ENCODE results near the gene GLI2. TPM values are rescaled to one million over a fixed set of nuclear protein-coding genes. Genes with fewer than 3 reads are reported as not detected.

Gene GLI2
- total and polyA plus RNA-seq, 9 donors: 5.9 to 53.0 (median 36.3) TPM

DNA sequence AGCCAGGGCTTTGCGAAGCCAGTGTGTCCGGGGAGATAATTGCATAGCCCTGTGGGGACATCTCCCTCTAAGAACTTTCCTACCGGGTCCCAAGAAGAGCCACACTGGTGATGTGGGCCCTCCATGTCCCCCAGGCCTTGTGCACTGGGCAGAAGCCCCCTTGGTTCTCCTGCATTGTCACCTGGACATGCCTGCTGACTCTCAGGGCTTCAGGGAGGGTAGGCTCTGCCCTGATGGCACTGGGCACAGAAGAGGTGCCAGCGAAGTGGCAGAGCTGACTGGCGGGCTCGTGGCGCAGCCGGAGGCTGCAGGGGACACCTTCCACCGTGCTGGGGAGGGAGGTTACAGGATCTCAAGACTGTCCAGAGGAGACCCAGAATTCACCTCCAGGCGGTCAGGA lies 28.3 kb downstream of the GLI2 start:
- peak in 4 of 5 donors; percentile 14 to 36 (median 30) for DNase-seq
- peaks cover 73% of the 10 kb centered on the region for H3K4me1 ChIP-seq (ENCODE audit: insufficient read depth)
- WGBS, 3 donors: 87 to 88% (median 87%) methylated on average over 10 of the region's 10 CpGs
- peak overlapping the region in 1 of 2 donors; percentile 97 for H3K27ac ChIP-seq
- H3K36me3 ChIP-seq: no peaks in the 10 kb centered on the region
- H3K9me3 ChIP-seq: no peaks in the 10 kb centered on the region
- H3K4me3 ChIP-seq: no peak overlapping the region
- no peaks in the 10 kb centered on the region for H3K27me3 ChIP-seq
- no peak for TF ChIP-seq POLR2A (IDR thresholded peaks at IDR 0.05)
- TF ChIP-seq, protein P1, sequence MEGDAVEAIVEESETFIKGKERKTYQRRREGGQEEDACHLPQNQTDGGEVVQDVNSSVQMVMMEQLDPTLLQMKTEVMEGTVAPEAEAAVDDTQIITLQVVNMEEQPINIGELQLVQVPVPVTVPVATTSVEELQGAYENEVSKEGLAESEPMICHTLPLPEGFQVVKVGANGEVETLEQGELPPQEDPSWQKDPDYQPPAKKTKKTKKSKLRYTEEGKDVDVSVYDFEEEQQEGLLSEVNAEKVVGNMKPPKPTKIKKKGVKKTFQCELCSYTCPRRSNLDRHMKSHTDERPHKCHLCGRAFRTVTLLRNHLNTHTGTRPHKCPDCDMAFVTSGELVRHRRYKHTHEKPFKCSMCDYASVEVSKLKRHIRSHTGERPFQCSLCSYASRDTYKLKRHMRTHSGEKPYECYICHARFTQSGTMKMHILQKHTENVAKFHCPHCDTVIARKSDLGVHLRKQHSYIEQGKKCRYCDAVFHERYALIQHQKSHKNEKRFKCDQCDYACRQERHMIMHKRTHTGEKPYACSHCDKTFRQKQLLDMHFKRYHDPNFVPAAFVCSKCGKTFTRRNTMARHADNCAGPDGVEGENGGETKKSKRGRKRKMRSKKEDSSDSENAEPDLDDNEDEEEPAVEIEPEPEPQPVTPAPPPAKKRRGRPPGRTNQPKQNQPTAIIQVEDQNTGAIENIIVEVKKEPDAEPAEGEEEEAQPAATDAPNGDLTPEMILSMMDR (IDR thresholded peaks at IDR 0.05): no peak
- no peak for TF ChIP-seq EP300 (IDR thresholded peaks at IDR 0.05)
- intact Hi-C loops (cut with DNase I): no loop called here

DNA sequence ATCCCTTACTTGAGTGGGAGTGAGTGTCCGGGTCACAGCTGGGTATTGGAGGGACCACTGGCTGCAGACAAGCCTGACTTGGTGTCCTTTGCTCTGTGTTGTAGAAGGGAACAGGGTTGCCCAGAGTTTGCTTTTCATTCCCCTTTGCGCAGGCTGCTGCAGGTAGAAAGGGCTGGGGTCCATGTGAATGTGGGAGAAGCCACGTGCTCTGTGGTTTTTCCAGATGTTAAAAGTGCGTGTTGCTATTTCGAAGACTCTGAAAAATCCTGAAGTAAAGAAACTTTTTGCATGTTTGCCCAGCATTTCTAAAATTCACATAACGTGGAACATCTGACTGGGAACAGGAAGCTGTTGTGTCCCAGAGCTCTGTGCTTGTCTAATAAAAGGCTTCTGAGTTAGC lies 28.8 kb downstream of the GLI2 start:
- intact Hi-C loops (cut with DNase I): no loop called here

DNA sequence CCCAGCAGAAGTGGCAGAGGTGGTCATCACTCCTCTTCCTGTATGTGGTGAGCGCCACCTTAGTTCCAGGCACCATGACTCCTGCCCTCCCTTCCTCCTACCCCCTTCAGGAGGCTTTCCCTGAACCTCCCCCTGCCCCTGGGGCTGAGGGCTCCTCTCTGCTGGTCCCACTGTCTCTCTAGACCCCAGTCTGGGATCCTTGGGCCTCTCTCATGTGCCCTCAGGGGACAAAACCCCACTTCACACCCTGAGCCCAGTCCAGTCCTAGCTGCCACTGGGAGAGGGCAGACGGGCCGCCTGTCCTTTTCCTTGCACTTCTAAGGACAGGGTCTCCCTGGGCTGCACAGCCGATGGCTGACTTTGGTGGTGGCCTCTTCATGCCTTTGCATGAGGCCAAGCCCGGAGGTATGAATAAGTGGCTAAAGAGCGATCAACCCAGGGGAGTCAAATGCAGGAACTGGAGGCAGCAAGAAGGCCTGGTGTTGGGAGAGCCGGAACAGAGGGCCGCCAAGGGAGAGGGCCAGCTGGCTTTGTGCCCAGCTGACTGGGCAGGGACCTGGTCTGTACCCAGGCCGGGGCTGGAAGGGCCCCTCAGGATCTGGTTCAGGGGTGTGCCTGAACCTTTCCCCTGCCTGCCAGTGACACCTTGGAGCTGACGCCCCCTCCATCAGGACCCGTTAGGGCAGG lies 29.5 kb downstream of the GLI2 start:
- Histone ChIP-seq H3K36me3 (no peaks in the 10 kb centered on the region), H3K4me1 (ENCODE audit: insufficient read depth) (peaks cover 65% of the 10 kb centered on the region), H3K27ac (peak overlapping the region; percentile 23 to 97), H3K9me3 (no peaks in the 10 kb centered on the region), H3K4me3 (no peak overlapping the region), H3K27me3 (no peaks in the 10 kb centered on the region)
- no peak for TF ChIP-seq POLR2A (IDR thresholded peaks at IDR 0.05)
- intact Hi-C loops (cut with DNase I): no loop called here
- WGBS, 3 donors: 24 to 33% (median 26%) methylated on average over 11 of the region's 11 CpGs
- DNase-seq: peak; percentile 68 to 86 (median 82)

More for the DNA sequence above, 28.8 kb downstream of the GLI2 start:
- Histone ChIP-seq H3K27me3 (no peaks in the 10 kb centered on the region), H3K4me3 (no peak overlapping the region), H3K4me1 (ENCODE audit: insufficient read depth) (peaks cover 68% of the 10 kb centered on the region), H3K27ac (peak overlapping the region; percentile 23 to 97), H3K36me3 (no peaks in the 10 kb centered on the region), H3K9me3 (no peaks in the 10 kb centered on the region)
- TF ChIP-seq, protein P1 (IDR thresholded peaks at IDR 0.05): no peak
- no peak for TF ChIP-seq EP300 (IDR thresholded peaks at IDR 0.05)
- TF ChIP-seq POLR2A (IDR thresholded peaks at IDR 0.05): no peak
- 35 to 54% (median 43%) methylated on average over 6 of the region's 6 CpGs for whole genome bisulfite sequencing, 3 donors
- DNase-seq: peak in 3 of 5 donors; percentile 14 to 23 (median 21)

DNA sequence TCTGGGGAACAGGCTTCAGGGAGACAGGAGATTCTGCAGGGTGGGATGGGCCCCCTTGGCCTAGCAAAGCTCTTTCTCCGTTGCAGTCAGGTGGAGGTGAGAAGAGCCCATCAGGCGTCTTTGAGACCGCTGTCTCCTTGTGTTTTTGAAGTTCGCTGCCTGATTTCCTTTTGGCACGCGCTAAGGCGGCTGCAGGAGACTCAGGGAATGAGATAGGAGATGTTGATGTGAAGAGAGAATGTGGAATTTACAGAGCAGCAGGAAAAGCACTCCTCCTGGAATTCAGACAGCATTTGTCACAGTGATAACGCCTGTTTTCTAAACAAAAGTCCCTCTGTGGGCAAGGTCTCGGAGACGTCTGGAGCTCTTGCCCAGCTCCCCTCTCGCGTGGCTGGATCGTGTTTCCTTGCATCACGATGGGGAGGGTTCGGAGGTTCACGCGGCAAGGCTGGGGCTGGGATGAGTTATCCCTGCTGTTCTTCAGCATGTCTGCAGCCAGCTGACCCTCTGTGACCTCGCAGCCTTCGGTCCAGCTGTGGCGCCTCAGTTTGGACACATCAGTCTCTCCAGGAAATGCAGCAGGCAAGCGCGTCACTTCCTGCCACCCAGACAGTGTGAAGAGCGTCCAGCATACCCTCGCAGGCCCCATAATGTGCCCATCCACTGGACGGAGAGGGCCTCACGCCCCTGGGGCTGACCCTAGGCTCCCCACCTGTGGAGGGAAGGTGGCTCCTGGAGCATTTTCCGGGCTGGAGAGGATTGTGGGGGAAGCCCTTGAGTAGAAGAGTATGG lies 30.2 kb downstream of the GLI2 start:
- intact Hi-C loops (cut with DNase I): no loop called here
- H3K27ac ChIP-seq: peak overlapping the region; percentile 79 to 97
- H3K4me3 ChIP-seq: no peak overlapping the region
- H3K27me3 ChIP-seq: no peaks in the 10 kb centered on the region
- 5 to 14% (median 6%) methylated on average over 27 of the region's 27 CpGs for WGBS, 3 donors
- H3K36me3 ChIP-seq: no peaks in the 10 kb centered on the region
- H3K4me1 ChIP-seq (ENCODE audit: insufficient read depth): peaks cover 59% of the 10 kb centered on the region
- H3K9me3 ChIP-seq: no peaks in the 10 kb centered on the region
- DNase-seq: peak; percentile 98 to 99 (median 98)
- peak; percentile 94 for TF ChIP-seq EP300 (IDR thresholded peaks at IDR 0.05)
- peak; percentile 28 for TF ChIP-seq POLR2A (IDR thresholded peaks at IDR 0.05)
- TF ChIP-seq, protein P1 (IDR thresholded peaks at IDR 0.05): no peak

Measured in ovary (tissue), 9 donors.